ENCODE results near the gene IL13RA1. TPM values are rescaled to one million over a fixed set of nuclear protein-coding genes. Genes with fewer than 3 reads are reported as not detected.

Gene IL13RA1
- total and polyA plus RNA-seq, 10 of the 15 experiments (the other 5 are each of a cell fraction or from before 2014, with no cell fraction given): 2.3 to 14.2 (median 8.4) TPM

DNA sequence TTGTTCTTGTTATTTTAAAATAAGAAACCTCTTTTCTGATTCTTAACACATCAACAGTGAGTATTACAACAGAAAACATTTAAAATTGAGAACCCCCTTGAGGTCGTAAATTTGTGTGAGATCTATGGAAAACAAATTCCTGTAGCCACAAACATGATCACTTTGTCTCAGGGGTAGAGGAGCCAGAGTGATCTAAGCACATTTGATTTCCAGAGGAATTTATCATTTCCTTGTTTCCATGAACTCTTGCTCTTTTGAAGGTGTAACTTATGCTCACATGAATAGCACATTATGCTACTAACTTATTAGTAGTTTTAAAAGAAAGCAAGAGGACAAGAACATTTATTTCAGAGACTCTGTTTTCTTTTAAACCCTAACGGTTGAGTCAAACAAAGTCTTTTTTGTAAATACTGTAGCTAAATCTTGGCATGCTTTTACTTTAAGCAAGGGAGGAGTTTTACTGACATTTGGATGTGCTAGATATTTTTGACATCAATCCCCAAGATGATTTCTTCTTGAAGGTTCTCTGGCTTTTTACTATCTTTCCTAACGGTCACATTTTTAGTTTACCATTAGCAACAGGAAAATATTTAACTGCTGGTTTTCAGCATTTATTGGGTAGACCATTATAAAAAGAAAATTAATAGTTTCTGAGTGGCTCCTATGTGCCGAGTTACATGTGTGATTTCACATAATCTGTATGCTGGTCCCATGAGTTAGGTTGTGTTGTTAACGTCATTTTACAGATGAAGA lies 68.3 kb downstream of the IL13RA1 start:
- H3K79me2 ChIP-seq (ENCODE audit: control insufficient read depth, insufficient read depth, low read length): no peaks in the 10 kb centered on the region
- no peak for ATAC-seq
- no peaks in the 10 kb centered on the region for H3K27me3 ChIP-seq (replicated peaks in 1 of 2; ENCODE audit: control insufficient read depth in 2 of 2, insufficient read depth in 2 of 2, low read length in 1 of 2)
- DNase-seq (ENCODE audit: low read depth, low spot score): no peak
- no peak overlapping the region for H3K4me3 ChIP-seq
- SMC1A ChIA-PET (ENCODE audit: uncharacterized antibody, unreplicated experiment): interaction anchor here (0.9 kb wide), 1 partner anchor 70 kb away, joined by 4 read pairs; no protein-coding TSS in a partner anchor
- no peak overlapping the region for H3K27ac ChIP-seq (ENCODE audit: control insufficient read depth, insufficient read depth)
- CTCF ChIA-PET: interaction anchor here (0.9 to 1.9 kb wide), 5 partner anchors 12 to 339 kb away, joined by 3 to 4 read pairs (median 4); no protein-coding TSS in a partner anchor
- H3K36me3 ChIP-seq (ENCODE audit: control insufficient read depth in 2 of 2, insufficient read depth in 2 of 2, low read length in 1 of 2): no peaks in the 10 kb centered on the region
- intact Hi-C loops (cut with micrococcal nuclease; ENCODE audit: unreplicated experiment): no loop called here
- no peak overlapping the region for H2AFZ ChIP-seq (ENCODE audit: control insufficient read depth, low read depth, low read length)
- TF ChIP-seq NFXL1 (IDR thresholded peaks at IDR 0.05; ENCODE audit: borderline replicate concordance) (no peak), KAT2A (conservative IDR thresholded peaks at IDR 0.05; ENCODE audit: control insufficient read depth, low read depth, low read length) (no peak), TBL1XR1 (IDR thresholded peaks at IDR 0.05; ENCODE audit: low read depth, low read length) (no peak), ZNF274 (IDR thresholded peaks at IDR 0.05; ENCODE audit: insufficient read depth, insufficient read length) (no peak), CHD4 (IDR thresholded peaks at IDR 0.05) (no peak), CBX3 (IDR thresholded peaks at IDR 0.05; ENCODE audit: borderline replicate concordance, low read depth) (no peak), HDAC2 (IDR thresholded peaks at IDR 0.05) (no peak), ZZZ3 (IDR thresholded peaks at IDR 0.05; ENCODE audit: control insufficient read depth, insufficient read length, low read depth) (no peak), POLR2A (IDR thresholded peaks at IDR 0.05; ENCODE audit: low read depth, low read length) (no peak), TARDBP (IDR thresholded peaks at IDR 0.05; ENCODE audit: borderline replicate concordance) (no peak), MYC (IDR thresholded peaks at IDR 0.05; ENCODE audit: insufficient read depth, insufficient read length, insufficient replicate concordance, low read length, severe bottlenecking) (no peak), ZNF622 (IDR thresholded peaks at IDR 0.05) (no peak)
- TF ChIP-seq, protein P1, sequence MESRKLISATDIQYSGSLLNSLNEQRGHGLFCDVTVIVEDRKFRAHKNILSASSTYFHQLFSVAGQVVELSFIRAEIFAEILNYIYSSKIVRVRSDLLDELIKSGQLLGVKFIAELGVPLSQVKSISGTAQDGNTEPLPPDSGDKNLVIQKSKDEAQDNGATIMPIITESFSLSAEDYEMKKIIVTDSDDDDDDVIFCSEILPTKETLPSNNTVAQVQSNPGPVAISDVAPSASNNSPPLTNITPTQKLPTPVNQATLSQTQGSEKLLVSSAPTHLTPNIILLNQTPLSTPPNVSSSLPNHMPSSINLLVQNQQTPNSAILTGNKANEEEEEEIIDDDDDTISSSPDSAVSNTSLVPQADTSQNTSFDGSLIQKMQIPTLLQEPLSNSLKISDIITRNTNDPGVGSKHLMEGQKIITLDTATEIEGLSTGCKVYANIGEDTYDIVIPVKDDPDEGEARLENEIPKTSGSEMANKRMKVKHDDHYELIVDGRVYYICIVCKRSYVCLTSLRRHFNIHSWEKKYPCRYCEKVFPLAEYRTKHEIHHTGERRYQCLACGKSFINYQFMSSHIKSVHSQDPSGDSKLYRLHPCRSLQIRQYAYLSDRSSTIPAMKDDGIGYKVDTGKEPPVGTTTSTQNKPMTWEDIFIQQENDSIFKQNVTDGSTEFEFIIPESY (IDR thresholded peaks at IDR 0.05): no peak
- TF ChIP-seq, protein P2, sequence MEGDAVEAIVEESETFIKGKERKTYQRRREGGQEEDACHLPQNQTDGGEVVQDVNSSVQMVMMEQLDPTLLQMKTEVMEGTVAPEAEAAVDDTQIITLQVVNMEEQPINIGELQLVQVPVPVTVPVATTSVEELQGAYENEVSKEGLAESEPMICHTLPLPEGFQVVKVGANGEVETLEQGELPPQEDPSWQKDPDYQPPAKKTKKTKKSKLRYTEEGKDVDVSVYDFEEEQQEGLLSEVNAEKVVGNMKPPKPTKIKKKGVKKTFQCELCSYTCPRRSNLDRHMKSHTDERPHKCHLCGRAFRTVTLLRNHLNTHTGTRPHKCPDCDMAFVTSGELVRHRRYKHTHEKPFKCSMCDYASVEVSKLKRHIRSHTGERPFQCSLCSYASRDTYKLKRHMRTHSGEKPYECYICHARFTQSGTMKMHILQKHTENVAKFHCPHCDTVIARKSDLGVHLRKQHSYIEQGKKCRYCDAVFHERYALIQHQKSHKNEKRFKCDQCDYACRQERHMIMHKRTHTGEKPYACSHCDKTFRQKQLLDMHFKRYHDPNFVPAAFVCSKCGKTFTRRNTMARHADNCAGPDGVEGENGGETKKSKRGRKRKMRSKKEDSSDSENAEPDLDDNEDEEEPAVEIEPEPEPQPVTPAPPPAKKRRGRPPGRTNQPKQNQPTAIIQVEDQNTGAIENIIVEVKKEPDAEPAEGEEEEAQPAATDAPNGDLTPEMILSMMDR (IDR thresholded peaks at IDR 0.05 in 2 of 3, conservative IDR thresholded peaks at IDR 0.05 in 1 of 3; ENCODE audit: control insufficient read depth in 2 of 3, extremely low read depth in 1 of 3, insufficient read depth in 1 of 3, low read depth in 3 of 3, low read length in 3 of 3): no peak
- TF ChIP-seq, protein P3, sequence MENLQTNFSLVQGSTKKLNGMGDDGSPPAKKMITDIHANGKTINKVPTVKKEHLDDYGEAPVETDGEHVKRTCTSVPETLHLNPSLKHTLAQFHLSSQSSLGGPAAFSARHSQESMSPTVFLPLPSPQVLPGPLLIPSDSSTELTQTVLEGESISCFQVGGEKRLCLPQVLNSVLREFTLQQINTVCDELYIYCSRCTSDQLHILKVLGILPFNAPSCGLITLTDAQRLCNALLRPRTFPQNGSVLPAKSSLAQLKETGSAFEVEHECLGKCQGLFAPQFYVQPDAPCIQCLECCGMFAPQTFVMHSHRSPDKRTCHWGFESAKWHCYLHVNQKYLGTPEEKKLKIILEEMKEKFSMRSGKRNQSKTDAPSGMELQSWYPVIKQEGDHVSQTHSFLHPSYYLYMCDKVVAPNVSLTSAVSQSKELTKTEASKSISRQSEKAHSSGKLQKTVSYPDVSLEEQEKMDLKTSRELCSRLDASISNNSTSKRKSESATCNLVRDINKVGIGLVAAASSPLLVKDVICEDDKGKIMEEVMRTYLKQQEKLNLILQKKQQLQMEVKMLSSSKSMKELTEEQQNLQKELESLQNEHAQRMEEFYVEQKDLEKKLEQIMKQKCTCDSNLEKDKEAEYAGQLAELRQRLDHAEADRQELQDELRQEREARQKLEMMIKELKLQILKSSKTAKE (IDR thresholded peaks at IDR 0.05; ENCODE audit: low read depth, poor library complexity, severe bottlenecking): no peak
- 55% methylated on average over 5 of the region's 5 CpGs for WGBS (ENCODE audit: insufficient coverage, insufficient replicate concordance, low lambda C conversion rate, missing lambda C conversion rate)
- RAD21 ChIA-PET (ENCODE audit: unreplicated experiment): interaction anchor here (0.7 to 1.5 kb wide), 2 partner anchors 152 to 337 kb away, joined by 3 read pairs; no protein-coding TSS in a partner anchor
- H3K9ac ChIP-seq (ENCODE audit: control insufficient read depth, insufficient read depth, low read length): no peak overlapping the region
- in situ Hi-C loops (cut with MboI): no loop called here
- H3K4me2 ChIP-seq (ENCODE audit: control insufficient read depth, insufficient read depth): no peak overlapping the region
- no peaks in the 10 kb centered on the region for H3K9me3 ChIP-seq (replicated peaks; ENCODE audit: control insufficient read depth, insufficient read depth, low read length)
- H3K4me1 ChIP-seq (ENCODE audit: control insufficient read depth, insufficient read depth, low read length): no peaks in the 10 kb centered on the region
- POLR2A ChIA-PET: interaction anchor here (0.7 kb wide), 1 partner anchor 1406 kb away, joined by 6 read pairs; no protein-coding TSS in a partner anchor
- FAIRE-seq: no peak
- H4K20me1 ChIP-seq (ENCODE audit: control insufficient read depth, insufficient read depth): no peaks in the 10 kb centered on the region
- no TSS peak for BruUV-seq (replicated peaks)
